Measurements from ENCODE around the gene ROBO1. TPM values are rescaled to one million over a fixed set of nuclear protein-coding genes. Genes with fewer than 3 reads are reported as not detected.
"Not testable (repeated sequence)": the region's sequence is repeated elsewhere in the genome, so short reads cannot be mapped to it uniquely, and the experiment has no call there.

The ROBO1 gene
- total RNA-seq, 1 donor from 2014 or later, result 38.8 TPM

DNA sequence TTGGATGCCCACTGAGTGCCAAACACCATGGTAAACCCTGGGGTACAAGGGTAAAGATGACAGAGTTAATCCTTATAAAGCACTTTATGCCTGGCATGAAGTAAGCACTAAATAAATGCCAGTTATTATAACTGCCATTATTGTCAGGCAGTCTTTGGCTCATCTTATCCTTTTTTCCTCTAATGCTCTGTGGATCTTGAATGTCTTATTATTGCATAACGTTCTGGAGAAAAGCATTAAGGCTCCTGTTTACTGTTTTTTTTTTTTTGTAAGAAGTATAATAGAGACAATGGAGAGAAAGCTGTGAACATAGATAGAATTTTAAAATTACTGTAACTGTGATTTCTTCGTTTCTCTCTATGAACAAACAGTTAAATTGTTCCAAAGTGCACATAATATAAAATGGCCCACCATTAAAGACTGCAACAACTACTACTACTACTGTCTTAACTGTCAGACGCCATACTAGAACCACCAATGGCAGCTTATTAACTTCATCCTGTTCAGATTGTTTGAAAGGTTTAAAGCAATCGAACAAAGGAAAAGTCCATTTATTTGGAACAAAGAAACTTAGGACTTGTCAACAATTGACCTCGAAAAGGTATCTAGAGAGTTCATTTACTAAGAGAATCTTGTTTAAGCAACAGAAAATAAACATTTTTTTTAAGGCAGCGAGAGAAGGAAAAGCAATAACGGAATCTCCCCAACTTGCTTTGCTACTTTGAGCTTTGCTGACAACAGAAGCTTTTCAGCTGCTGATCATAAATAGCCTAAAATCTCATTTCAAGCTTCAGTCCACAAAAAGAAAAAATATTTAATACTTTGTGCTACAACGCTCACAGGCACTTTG is 520.7 kb downstream of the ROBO1 start:
- no peak for DNase-seq (ENCODE audit: low spot score)

DNA sequence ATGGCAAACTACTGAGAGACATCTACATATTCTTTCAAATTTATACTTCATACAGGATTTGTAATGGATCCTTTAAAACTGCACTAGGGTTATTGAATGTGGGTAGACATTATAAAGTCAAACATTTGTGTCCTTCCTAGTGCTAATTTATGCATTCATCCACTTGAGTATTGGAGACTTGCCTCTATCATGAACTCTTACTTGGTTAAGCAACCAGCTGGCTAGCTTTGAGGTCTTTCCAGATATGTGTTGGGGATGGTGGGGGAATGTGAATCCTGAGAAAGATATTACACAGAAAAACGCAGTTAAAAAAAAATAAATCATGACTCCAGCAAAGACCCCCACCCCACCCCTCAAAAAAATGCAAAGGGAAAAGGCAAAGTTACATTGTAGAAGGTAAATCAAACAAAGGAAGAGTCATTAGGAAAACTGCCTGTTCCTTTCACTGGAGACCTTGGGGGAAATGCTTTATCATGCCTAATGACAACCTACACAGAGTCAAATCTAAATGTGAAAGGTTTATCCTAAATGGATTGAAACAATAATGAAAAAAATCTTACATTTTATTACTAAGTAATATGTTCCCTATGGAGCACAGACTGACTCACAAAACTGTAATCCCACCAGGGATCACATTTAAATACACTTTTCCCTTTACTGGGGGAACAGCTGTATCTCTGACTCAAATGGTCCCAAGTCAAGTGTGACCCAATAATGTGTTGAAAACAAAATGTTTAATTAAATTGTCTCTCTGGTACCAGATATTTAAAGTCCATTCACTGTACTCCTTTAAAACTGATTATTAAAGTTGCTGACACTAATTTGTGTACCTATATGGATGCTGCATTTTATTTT is 522.3 kb downstream of the ROBO1 start:
- no peak for DNase-seq (ENCODE audit: low spot score)

DNA sequence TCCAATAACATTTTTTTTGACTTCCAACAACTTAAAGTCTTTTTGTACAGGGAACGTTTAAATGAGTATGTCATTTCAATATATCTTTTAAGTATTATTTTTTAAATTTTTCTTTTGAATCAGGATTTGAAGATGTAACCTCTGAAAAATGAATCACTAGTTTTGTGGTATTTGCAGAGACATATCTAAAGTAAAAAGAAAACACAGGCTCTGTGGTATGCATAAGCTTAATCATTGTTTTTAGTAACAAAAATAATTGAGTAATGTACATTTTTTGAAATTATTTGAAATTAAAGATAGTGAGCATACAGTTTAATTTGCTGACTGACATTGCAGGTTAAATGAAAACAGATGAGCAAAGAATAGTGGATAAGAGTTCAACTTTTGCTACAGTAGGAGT is 531.3 kb downstream of the ROBO1 start:
- no peak for DNase-seq (ENCODE audit: low spot score)

DNA sequence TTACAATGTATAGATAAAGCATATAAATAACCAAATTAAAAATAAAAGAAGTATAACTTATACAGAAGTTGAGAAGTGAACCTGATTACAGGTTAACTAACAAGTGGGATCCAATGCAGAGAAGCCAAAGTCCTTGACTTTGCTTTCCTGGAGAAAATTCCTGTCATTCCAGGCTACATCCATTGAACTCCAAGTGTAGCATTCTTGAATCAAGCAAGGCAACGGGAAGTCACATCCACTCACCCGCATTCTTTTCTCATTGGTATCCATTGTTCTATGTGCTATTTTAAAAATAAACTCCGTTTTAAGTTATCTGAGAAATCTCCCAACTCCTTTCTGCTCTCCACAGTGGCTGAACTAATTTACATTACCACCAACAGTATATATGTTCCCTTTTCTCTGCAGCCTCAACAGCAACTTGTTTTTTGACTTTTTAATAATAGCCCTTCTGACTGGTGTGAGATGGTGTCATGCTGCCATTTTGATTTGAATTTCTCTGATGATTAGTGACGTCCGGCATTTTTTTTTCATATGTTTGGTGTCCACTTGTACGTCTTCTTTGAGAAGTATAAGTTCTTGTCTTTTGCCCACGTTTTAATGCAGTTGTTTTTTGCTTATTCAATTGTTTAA is 534.3 kb downstream of the ROBO1 start:
- no peak for DNase-seq (ENCODE audit: low spot score)

DNA sequence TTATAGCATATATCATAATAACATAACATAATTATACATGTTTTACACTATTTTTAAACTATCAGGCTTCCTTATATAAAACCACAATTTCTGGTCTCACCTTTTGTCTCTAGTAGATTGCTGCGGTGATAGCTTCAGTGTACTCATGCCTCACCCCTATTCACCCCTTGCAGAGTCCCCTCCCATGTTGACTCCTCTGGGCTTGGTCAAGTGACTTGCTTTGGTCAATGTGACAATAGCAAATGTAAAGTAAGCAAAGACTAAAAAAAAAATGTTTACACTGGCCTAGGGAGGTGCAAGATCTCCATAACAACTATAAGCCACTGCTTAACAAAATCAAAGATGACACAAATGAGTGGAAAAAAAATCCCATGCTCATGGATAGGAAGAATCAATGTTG is 537.5 kb downstream of the ROBO1 start:
- no peak for DNase-seq (ENCODE audit: low spot score)

DNA sequence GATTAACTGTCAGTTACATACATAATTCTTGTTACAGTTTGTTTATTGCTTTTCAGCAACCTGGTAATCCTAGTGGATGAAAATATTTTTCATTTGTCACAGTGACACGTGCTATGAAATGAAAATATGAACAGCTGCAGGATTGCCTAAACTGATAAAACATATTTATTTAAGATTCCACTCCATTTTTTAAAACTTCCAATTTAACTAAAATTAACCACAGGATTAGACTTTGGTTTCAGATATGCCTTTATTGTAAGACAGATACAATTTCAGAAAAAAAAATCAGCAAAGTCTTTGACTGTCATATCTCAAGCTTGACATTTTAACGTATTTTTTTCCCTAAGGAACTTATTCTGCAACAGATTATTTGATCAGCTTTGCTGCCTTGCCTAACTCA is 550.7 kb downstream of the ROBO1 start:
- no peak for DNase-seq (ENCODE audit: low spot score)

DNA sequence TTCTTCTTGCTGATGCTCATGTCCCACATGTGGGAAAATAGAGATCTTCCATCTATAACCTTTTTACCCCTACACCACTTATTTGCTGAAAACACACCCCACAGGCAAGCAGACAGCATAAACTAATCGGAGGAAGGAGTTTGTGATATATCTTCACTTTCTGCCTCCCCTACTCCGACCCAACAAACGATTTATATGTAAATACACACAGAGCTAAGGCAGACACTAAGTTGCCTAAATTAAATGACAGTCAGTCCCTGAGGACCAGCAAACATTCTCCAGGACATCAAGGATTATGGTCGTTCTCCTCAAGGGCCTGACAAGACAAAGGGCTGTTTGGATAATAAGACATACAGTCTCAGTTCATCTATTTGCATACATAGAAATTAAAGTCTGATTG is 552.5 kb downstream of the ROBO1 start:
- DNase-seq (ENCODE audit: low spot score), result no peak

DNA sequence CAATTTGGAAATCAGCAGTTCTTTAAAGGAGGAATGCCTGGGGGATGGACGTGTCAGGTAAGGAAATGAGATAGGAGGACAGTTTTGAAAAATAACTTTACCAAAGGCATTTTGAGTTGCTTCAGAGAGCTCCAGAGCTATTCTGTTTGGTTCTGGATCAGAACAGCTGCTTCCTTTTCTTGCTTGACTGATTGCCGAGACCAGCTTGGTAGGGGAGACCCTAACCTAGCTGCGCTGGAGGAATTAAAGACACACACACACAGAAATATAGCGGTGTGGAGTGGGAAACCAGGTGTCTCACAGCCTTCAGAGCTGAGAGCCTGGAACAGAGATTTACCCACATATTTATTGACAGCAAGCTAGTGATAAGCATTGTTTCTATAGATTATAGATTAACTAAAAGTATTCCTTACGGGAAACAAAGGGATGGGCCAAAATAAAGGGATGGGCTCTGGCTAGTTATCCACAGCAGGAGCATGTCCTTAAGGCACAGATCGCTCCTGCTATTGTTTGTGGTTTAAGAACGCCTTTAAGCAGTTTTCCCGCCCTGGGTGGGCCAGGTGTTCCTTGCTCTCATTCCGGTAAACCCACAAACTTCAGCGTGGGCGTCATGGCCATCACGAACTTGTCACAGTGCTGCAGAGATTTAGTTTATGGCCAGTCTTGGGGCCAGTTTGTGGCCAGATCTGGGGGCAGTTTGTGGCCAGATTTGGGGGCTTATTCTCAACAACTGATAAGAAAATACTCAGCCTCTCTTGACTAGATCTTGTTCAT is 556.0 kb downstream of the ROBO1 start:
- no peak for DNase-seq (ENCODE audit: low spot score)

DNA sequence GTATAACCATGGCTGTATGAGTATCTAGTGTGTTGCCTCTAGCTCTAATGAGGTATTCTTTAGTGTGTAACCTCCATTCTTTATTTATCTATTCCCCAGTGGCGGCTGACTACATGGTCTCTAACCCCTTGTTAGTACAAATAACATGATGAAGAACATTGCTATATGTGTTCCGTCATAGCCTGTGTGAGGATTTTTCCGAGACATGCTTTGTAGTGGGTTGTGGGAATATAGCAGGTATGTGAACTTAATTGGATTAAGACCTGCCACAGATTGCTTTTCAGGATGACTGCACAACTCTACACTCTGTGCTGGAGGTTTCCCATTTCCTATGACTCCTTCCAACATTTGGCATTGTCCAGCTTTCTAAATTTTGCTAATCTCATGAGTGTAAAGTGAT is 563.4 kb downstream of the ROBO1 start:
- DNase-seq (ENCODE audit: low spot score), result no peak

DNA sequence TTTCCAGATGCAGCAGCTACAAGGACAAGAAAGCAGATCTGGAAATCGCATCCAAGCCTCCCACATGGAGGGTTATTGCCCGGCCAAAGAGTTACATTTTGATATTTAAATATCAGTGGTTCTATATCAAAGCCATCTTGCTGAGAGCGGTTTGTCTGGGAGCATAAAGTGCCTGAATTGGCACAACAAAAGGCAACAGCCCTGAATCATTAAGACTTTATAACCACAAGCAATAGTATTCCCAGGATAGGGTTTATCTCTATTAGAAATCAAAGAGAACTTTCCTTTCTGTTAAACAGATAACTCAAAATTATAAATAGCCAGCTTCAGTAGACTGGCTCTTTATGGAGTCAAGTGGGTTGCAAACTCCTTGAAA is 564.7 kb downstream of the ROBO1 start:
- DNase-seq (ENCODE audit: low spot score), result no peak

DNA sequence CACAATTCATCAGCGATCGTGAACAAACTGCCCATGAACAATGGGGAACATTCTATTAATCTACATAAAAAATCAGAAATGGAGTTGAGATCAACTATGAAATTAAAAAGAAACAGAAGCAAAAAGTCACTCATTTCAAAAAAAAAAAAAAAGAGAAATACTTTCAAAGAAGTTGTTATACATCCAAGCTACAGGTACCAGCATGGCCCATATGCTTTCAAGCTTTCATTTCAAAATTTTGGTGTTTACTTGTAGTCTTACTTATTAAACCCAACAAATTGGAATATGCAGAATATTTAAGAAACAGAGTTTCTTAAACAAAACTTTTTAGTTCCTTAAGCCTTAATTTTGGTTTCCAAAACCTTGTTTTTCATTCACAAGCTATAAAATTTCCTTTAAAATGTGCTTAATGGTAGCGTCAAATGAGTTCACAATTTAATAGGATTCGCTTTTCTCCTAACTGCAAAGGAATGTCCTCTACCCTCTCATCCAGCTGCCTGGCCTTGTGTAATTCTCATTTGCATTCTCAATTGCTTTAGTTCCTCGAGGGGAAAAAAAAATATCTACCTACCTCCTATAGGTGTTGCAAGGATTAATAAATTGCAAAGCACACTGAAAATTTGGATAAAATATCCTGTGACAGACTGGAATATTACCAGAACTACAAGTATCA is 565.2 kb downstream of the ROBO1 start:
- DNase-seq (ENCODE audit: low spot score), result no peak

DNA sequence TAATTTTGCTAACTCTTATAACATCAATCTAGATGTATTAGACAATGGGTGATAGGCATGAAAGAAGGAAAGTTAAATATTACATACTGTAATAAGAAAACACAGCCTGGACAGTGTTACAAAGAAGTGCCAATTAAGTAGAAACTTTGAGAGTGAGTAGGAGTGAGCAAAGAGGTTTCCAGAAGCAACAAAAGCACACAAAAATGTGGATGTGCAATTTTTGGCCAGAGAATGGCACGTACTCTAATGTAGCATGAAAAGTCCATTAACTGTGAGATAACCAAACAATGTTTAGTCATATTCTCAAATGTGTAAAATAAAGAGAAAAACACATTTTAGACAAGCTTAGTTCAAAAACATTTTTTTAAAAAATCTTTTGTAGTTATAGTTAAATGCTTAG is 567.3 kb downstream of the ROBO1 start:
- no peak for DNase-seq (ENCODE audit: low spot score)

DNA sequence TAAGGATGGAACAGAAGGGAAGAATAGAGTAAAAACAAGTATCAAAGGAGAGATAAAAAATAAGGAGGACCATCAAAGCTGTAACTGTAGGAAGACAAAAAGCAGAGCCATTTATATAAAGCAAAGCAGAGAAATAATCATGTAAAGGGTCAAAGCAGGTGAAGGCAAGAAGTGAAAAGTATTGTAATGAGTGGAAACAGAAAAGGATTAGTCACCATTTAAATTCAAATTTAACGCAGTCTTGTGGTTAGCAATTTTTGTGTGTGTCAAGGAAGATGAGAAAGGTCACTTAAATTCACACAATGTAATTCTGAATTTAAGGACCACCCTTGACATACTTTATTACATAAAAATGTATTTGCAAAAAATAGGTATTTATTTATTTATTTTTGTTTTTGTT is 567.8 kb downstream of the ROBO1 start:
- no peak for DNase-seq (ENCODE audit: low spot score)

DNA sequence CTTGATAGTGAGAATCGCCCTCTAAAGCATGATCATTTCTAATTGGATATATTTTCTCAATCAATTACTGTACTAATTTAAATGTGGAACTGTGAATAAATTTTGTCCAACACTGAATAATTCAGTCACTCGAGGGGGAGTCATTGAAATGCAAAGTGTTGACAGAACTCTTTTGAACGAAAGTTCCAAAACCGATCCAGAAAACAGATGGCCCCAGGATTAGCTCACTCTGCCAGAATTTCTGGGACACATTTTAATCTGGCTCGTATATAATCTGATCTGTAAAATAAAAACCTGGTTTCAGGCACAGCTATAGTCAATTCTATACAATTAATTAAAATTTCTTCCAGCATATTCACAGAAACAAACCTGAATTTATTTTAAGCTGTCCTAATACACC is 580.4 kb downstream of the ROBO1 start:
- DNase-seq (ENCODE audit: low spot score), result no peak

DNA sequence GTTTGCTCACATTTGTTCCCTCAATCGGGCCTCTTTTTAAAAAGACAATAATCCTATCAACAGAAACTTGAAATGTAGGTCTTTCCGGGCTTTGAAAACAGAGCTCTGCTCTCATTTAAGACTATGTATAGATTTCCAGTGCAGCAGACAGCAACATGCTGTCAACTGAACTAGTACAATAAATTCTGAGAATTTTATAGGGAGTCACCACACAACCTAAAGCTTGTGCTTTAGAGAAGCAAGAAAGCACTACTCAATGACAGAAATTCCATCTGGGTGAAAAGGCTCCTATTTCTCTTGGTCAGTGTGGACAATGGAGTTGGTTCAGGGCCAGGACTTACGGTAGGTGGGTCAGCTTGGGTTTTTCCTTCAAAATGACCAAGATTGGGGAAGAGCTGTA is 583.5 kb downstream of the ROBO1 start:
- DNase-seq (ENCODE audit: low spot score), result no peak

DNA sequence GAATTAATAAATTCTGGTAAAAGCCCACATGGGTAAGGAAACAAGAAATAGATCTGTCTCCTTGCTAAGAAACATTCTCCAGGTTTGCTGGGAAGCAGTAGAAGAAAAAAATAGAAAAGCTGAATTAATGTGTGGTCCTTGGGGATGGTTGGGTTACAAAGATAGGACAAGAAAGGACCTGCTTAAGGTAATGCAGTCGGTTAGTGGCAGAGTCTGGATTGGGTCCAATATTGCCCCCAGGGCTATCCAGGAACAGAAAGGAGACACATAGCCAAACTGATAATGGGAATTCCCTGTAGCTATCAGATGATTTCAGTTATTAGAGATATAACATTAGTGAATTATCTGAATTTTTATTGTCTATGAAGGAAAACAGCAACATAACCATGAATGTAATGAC is 584.3 kb downstream of the ROBO1 start:
- no peak for DNase-seq (ENCODE audit: low spot score)

DNA sequence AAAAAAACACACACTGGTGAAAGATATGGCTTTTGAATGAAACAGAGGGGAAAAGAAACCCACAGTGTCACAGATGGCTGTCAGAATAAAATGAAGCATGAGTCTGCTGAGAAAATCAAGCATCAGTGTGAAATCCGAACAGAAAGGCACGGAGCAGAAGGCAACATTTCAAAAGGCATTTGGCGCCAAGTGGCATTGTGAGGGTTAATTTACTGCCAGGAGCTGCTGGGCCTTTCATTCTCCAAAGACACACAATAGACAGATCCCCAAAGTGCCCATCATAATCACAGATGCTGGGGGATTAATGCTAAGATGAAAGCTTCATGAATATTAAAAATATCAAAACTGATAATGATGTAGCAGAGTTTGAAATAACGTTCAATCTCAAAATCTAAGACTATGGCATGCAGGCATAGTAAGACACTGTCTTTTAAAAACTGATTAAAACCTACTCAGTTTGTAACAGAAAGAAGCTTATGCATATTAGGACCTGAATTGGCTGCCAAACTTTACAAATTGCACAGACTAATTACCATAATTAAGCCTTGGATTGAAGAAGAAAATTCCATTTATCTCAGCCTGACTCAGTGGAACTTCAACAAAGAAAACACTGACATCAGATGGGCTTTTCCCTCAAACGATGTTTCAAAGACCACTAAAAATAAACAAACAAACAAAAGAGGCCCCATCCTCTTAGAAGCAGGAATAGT is 589.2 kb downstream of the ROBO1 start:
- DNase-seq (ENCODE audit: low spot score), result no peak

DNA sequence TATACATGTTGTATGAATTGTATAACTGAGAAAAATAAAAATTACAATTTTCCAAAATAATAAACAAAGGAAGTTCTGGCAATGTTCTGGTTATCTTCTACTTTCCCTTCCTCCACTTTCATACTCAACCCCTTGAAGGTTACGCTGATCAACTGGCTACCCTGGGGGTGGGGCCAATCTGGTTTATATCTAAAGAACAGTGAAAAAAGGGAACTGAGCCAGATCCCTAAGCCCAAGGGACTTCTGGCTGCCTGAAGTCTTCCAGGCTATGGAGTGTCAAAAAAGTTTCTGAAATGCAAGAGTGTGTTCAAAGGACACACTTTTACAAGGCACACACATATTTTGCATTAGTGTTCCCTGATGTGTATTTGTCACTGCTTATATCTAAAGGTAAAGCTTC is 591.9 kb downstream of the ROBO1 start:
- DNase-seq (ENCODE audit: low spot score), result no peak

DNA sequence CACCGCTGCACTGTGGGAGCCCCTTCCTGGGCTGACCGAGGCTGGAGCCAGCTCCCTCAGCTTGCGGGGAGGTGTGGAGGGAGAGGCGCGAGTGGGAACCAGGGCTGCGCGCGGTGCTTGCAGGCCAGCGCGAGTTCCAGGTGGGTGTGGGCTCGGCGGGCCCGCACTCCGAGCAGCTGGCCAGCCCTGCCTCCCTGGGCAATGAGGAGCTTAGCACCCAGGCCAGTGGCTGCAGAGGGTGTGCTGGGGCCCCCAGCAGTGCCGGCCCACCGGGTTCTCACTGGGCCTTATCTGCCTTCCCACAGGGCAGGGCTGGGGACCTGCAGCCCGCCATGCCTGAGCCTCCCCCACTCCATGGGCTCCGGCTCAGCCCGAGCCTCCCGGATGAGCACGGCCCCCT is 594.5 kb downstream of the ROBO1 start:
- not testable (repeated sequence) for DNase-seq (ENCODE audit: low spot score)

DNA sequence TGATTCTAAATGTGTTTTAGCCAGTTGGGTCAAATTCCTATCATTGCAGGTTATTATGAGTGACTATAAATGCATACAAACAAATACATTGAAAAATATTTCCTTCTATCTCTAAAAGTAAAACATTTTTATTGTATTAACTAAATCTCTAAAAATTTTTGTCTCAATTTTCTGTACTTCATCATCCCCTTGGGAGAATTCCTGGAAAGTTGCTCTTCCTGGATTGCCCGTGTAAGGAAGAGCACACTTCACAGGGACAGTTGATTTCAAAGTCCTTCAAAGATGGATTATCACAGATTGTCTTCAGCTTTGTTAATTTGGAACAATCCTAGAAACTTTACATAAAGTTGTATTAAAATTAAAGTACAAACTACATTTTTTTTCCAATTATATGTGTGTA is 595.6 kb downstream of the ROBO1 start:
- DNase-seq (ENCODE audit: low spot score), result no peak

DNA sequence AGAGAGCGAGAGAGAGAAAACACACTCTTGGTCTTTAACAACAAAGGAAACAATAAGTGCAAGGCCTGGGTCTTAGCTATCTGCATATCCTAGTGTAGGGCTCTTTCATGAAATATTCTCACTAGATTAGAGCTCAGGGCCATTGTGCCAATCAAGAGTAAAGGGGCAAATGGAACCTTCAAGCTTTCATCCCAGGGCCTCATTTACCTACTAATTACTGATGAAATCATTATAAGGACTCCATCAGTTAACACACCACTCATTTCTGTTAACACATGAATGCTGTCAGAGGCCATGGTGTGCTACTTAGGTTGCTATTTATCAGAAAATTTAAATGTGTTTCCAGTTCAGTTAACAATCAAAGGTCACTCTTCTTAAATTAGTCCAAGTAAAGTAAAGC is 597.8 kb downstream of the ROBO1 start:
- DNase-seq (ENCODE audit: low spot score), result no peak
